Measurements from ENCODE around the gene FBXW9. TPM values are rescaled to one million over a fixed set of nuclear protein-coding genes. Genes with fewer than 3 reads are reported as not detected.

Gene FBXW9
- total and polyA plus RNA-seq, 2 of the 13 experiments (the other 11 are each of a cell fraction or from before 2014, with no cell fraction given): 5.7 to 6.1 TPM

DNA sequence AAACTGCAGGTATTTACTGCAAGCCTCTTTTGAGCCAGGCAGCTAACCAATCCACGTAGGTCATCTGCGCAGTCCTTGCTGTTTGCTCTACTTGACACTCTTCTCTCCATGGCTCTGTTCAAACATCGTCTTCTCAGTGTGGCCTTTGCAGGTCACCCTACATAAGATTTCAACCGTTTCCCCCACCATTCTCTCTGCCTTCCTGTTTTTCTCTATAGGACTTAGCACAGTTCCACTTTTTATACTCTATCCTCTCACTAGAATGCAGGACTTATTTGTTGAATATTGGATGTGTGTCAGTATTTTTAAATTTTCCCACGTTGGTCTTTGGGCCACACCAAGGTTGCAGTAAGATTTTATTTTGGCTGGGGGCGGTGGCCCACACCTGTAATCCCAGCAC, 1.7 kb upstream of the FBXW9 start:
- Histone ChIP-seq H3K4me1 (ENCODE audit: insufficient read depth, low read length) (peaks cover 16% of the 10 kb centered on the region), H4K20me1 (ENCODE audit: insufficient read depth, low read length) (no peaks in the 10 kb centered on the region), H3K27ac (ENCODE audit: extremely low read length, insufficient read depth, low read length) (no peak overlapping the region), H3K27me3 (ENCODE audit: control insufficient read depth in 1 of 2, insufficient read depth in 2 of 2, low read length in 2 of 2) (no peaks in the 10 kb centered on the region; a peak in 1 of 5 replicates), H3K9me3 (ENCODE audit: low read length) (no peaks in the 10 kb centered on the region), H3K4me3 (replicated peaks in 1 of 3; ENCODE audit: insufficient read depth in 1 of 3, low read depth in 2 of 3, low read length in 3 of 3) (no peak overlapping the region), H2AFZ (ENCODE audit: low read length) (no peak overlapping the region), H3K36me3 (replicated peaks in 1 of 2; ENCODE audit: control insufficient read depth in 1 of 2, insufficient read depth in 2 of 2, low read length in 2 of 2) (peaks cover 18 to 26% of the 10 kb centered on the region in 2 experiments; a peak in 4 of 5 replicates), H3K4me2 (ENCODE audit: low read depth, low read length) (no peak overlapping the region), H3K79me2 (ENCODE audit: insufficient read depth, low read length) (peaks cover 4% of the 10 kb centered on the region), H3K9ac (ENCODE audit: insufficient read depth, low read depth, low read length) (no peak overlapping the region)
- intact Hi-C loops (cut with micrococcal nuclease; ENCODE audit: unreplicated experiment): no loop called here
- WGBS (ENCODE audit: low lambda C conversion rate): 98% methylated on average over 6 of the region's 6 CpGs
- 0 out of 4 replicates have a peak, but pooled peaks of 1 of the 2 experiments have one; percentile 17 for TF ChIP-seq POLR2A (IDR thresholded peaks at IDR 0.05; ENCODE audit: insufficient read depth in 1 of 2, low read depth in 2 of 2, low read length in 2 of 2)
- TF ChIP-seq, protein P1, sequence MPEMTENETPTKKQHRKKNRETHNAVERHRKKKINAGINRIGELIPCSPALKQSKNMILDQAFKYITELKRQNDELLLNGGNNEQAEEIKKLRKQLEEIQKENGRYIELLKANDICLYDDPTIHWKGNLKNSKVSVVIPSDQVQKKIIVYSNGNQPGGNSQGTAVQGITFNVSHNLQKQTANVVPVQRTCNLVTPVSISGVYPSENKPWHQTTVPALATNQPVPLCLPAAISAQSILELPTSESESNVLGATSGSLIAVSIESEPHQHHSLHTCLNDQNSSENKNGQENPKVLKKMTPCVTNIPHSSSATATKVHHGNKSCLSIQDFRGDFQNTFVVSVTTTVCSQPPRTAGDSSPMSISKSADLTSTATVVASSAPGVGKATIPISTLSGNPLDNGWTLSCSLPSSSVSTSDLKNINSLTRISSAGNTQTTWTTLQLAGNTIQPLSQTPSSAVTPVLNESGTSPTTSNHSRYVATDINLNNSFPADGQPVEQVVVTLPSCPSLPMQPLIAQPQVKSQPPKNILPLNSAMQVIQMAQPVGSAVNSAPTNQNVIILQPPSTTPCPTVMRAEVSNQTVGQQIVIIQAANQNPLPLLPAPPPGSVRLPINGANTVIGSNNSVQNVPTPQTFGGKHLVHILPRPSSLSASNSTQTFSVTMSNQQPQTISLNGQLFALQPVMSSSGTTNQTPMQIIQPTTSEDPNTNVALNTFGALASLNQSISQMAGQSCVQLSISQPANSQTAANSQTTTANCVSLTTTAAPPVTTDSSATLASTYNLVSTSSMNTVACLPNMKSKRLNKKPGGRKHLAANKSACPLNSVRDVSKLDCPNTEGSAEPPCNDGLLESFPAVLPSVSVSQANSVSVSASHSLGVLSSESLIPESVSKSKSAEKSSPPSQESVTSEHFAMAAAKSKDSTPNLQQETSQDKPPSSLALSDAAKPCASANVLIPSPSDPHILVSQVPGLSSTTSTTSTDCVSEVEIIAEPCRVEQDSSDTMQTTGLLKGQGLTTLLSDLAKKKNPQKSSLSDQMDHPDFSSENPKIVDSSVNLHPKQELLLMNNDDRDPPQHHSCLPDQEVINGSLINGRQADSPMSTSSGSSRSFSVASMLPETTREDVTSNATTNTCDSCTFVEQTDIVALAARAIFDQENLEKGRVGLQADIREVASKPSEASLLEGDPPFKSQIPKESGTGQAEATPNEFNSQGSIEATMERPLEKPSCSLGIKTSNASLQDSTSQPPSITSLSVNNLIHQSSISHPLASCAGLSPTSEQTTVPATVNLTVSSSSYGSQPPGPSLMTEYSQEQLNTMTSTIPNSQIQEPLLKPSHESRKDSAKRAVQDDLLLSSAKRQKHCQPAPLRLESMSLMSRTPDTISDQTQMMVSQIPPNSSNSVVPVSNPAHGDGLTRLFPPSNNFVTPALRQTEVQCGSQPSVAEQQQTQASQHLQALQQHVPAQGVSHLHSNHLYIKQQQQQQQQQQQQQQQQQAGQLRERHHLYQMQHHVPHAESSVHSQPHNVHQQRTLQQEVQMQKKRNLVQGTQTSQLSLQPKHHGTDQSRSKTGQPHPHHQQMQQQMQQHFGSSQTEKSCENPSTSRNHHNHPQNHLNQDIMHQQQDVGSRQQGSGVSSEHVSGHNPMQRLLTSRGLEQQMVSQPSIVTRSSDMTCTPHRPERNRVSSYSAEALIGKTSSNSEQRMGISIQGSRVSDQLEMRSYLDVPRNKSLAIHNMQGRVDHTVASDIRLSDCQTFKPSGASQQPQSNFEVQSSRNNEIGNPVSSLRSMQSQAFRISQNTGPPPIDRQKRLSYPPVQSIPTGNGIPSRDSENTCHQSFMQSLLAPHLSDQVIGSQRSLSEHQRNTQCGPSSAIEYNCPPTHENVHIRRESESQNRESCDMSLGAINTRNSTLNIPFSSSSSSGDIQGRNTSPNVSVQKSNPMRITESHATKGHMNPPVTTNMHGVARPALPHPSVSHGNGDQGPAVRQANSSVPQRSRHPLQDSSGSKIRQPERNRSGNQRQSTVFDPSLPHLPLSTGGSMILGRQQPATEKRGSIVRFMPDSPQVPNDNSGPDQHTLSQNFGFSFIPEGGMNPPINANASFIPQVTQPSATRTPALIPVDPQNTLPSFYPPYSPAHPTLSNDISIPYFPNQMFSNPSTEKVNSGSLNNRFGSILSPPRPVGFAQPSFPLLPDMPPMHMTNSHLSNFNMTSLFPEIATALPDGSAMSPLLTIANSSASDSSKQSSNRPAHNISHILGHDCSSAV (CRISPR knock-in tag; IDR thresholded peaks at IDR 0.05; ENCODE audit: borderline replicate concordance): no peak
- FAIRE-seq (no peak), ATAC-seq (no peak), DNase-seq (ENCODE audit: low spot score) (no peak)
- BruUV-seq (replicated peaks): no TSS peak
- ChIA-PET POLR2A (no interaction called here), CTCF (ENCODE audit: low intra/inter-chr PET ratio, low total read pairs) (interaction anchor here (0.6 kb wide), 1 partner anchor 59 kb away, joined by 3 read pairs; no protein-coding TSS in a partner anchor)
- in situ Hi-C loops (cut with HindIII; ENCODE audit: extremely low pct_ligation_motif_present, low pct_unique_long_range_greater_than_20kb): no loop called here
